ENCODE results near the gene SLC38A1. TPM values are rescaled to one million over a fixed set of nuclear protein-coding genes. Genes with fewer than 3 reads are reported as not detected.

Gene SLC38A1
- total RNA-seq, 1 donor from 2014 or later: 232 TPM

DNA sequence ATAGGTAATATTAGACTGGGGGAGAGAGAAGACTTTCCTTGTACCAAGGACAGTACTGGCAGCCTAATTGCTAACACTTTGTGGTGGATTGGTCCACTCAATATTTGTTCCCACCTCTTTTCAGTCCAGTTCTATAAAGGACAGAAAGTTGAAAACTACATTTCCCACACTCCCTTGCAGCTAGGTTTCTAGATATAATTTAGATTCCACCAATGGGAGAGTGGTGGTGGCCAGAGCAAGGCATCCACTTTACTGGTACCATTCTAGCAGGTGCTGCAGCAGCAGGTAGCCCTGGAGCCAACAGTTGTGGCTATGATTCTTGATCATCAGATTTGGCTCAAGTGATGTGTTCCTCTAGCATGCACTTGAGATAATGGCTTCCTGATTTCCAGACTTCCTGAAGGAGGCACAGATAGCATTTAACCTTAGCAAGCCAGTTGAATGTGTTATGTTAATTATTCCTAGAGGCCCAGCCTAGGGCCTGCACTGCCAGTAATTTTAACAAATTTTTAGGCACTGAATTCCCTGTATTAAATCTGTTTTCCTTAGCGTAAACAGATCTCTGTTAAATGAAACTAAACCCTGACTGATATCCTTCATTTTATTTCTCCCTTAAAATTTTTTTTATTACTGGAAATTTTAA, 24.4 kb downstream of the SLC38A1 start:
- peaks cover 12% of the 10 kb centered on the region for H3K9me3 Mint-ChIP-seq (ENCODE audit: unreplicated experiment)
- no peak overlapping the region for H3K27ac Mint-ChIP-seq (ENCODE audit: unreplicated experiment)
- no peak for TF ChIP-seq CTCF (IDR thresholded peaks at IDR 0.05; ENCODE audit: partially characterized antibody, unreplicated experiment)
- H3K36me3 Mint-ChIP-seq (ENCODE audit: unreplicated experiment): peaks cover 21% of the 10 kb centered on the region
- H3K4me1 Mint-ChIP-seq (ENCODE audit: low read depth, unreplicated experiment): peaks cover 7% of the 10 kb centered on the region
- no peak overlapping the region for H3K4me3 Mint-ChIP-seq (ENCODE audit: unreplicated experiment)
- DNase-seq: no peak
- peaks cover 5% of the 10 kb centered on the region for H3K27me3 Mint-ChIP-seq (ENCODE audit: unreplicated experiment)

DNA sequence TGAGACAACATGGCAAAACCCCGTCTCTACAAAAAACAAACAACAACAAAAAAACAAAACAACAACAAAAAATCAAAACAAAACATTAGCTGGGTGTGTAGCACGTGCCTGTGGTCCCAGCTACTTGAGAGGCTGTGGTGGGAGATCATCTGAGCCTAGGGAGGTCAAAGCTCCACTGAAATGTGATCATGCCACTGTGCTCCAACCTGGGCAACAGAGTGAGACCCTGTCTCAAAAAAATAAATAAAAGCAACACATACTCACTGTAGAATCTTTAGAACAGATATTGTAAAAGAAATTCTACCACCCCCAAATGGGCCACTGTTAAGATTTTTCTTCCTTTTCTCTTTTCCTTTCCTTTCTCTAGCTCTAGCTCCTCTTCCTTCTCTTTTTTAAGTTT, 26.3 kb downstream of the SLC38A1 start:
- Mint-ChIP-seq H3K4me1 (ENCODE audit: low read depth, unreplicated experiment) (peaks cover 7% of the 10 kb centered on the region), H3K27me3 (ENCODE audit: unreplicated experiment) (no peaks in the 10 kb centered on the region), H3K9me3 (ENCODE audit: unreplicated experiment) (no peaks in the 10 kb centered on the region), H3K36me3 (ENCODE audit: unreplicated experiment) (peaks cover 6% of the 10 kb centered on the region), H3K27ac (ENCODE audit: unreplicated experiment) (no peak overlapping the region), H3K4me3 (ENCODE audit: unreplicated experiment) (no peak overlapping the region)
- TF ChIP-seq CTCF (IDR thresholded peaks at IDR 0.05; ENCODE audit: partially characterized antibody, unreplicated experiment): no peak
- DNase-seq: no peak

- H3K4me1 Mint-ChIP-seq (ENCODE audit: low read depth, unreplicated experiment): peaks cover 10% of the 10 kb centered on the region
- no peaks in the 10 kb centered on the region for H3K9me3 Mint-ChIP-seq (ENCODE audit: unreplicated experiment)
- TF ChIP-seq CTCF (IDR thresholded peaks at IDR 0.05; ENCODE audit: partially characterized antibody, unreplicated experiment): no peak
- no peaks in the 10 kb centered on the region for H3K27me3 Mint-ChIP-seq (ENCODE audit: unreplicated experiment)
- no peaks in the 10 kb centered on the region for H3K36me3 Mint-ChIP-seq (ENCODE audit: unreplicated experiment)
- H3K27ac Mint-ChIP-seq (ENCODE audit: unreplicated experiment): no peak overlapping the region
- DNase-seq: no peak
- H3K4me3 Mint-ChIP-seq (ENCODE audit: unreplicated experiment): no peak overlapping the region
Measured at GRCh38 chr12:46240436-46240835, 28.4 kb downstream of the SLC38A1 start.

GRCh38 chr12:46238821-46239220, 30.0 kb downstream of the SLC38A1 start:
- no peak overlapping the region for H3K27ac Mint-ChIP-seq (ENCODE audit: unreplicated experiment)
- no peak for DNase-seq
- TF ChIP-seq CTCF (IDR thresholded peaks at IDR 0.05; ENCODE audit: partially characterized antibody, unreplicated experiment): no peak
- no peaks in the 10 kb centered on the region for H3K36me3 Mint-ChIP-seq (ENCODE audit: unreplicated experiment)
- no peaks in the 10 kb centered on the region for H3K27me3 Mint-ChIP-seq (ENCODE audit: unreplicated experiment)
- no peaks in the 10 kb centered on the region for H3K9me3 Mint-ChIP-seq (ENCODE audit: unreplicated experiment)
- no peak overlapping the region for H3K4me3 Mint-ChIP-seq (ENCODE audit: unreplicated experiment)
- peaks cover 10% of the 10 kb centered on the region for H3K4me1 Mint-ChIP-seq (ENCODE audit: low read depth, unreplicated experiment)

- TF ChIP-seq CTCF (IDR thresholded peaks at IDR 0.05; ENCODE audit: partially characterized antibody, unreplicated experiment): no peak
- Mint-ChIP-seq H3K36me3 (ENCODE audit: unreplicated experiment) (no peaks in the 10 kb centered on the region), H3K9me3 (ENCODE audit: unreplicated experiment) (no peaks in the 10 kb centered on the region), H3K4me1 (ENCODE audit: low read depth, unreplicated experiment) (peaks cover 7% of the 10 kb centered on the region), H3K4me3 (ENCODE audit: unreplicated experiment) (no peak overlapping the region), H3K27ac (ENCODE audit: unreplicated experiment) (no peak overlapping the region), H3K27me3 (ENCODE audit: unreplicated experiment) (no peaks in the 10 kb centered on the region)
- no peak for DNase-seq
Measured at GRCh38 chr12:46237371-46238045, 31.3 kb downstream of the SLC38A1 start.

Measured in glutamatergic neuron (in vitro differentiated cells).